Inferior parietal cortex (tissue), 1 donor: ENCODE results near the gene RELT.
A peak's percentile ranks its signal among the peaks of the same experiment; 100 is the strongest.

ENCODE experiments used
- DNase-seq: peaks from one replicate; pipeline ENCODE4 v3.0.0-alpha.2; 2016; ENCODE audit errors: extremely low spot score

RELT gene

GRCh38 chr11:73404048-73404447 lies 27.8 kb downstream of the RELT start:
- peak; percentile 75 for DNase-seq

GRCh38 chr11:73404506-73405145 lies 28.4 kb downstream of the RELT start:
- no peak for DNase-seq

GRCh38 chr11:73405146-73405510 lies 28.9 kb downstream of the RELT start:
- DNase-seq = no peak

GRCh38 chr11:73406131-73406530 lies 29.9 kb downstream of the RELT start:
- DNase-seq = no peak

- DNase-seq = no peak
Observed at GRCh38 chr11:73406619-73407018, 30.4 kb downstream of the RELT start.

GRCh38 chr11:73409431-73409830 lies 33.2 kb downstream of the RELT start:
- no peak for DNase-seq

- DNase-seq = no peak
Observed at GRCh38 chr11:73410627-73411026, 34.4 kb downstream of the RELT start.

- DNase-seq = no peak
Observed at GRCh38 chr11:73411031-73411430, 34.8 kb downstream of the RELT start.

- DNase-seq = peak; percentile 26
Observed at GRCh38 chr11:73412308-73412707, 36.1 kb downstream of the RELT start.

GRCh38 chr11:73413256-73413655 lies 37.1 kb downstream of the RELT start:
- DNase-seq = no peak

GRCh38 chr11:73414977-73415651 lies 38.9 kb downstream of the RELT start:
- DNase-seq = peak; percentile 78

GRCh38 chr11:73415854-73416615 lies 39.8 kb downstream of the RELT start:
- DNase-seq = no peak

GRCh38 chr11:73416786-73417185 lies 40.6 kb downstream of the RELT start:
- no peak for DNase-seq

GRCh38 chr11:73420136-73420535 lies 43.9 kb downstream of the RELT start:
- no peak for DNase-seq

- no peak for DNase-seq
Observed at GRCh38 chr11:73422886-73423285, 46.7 kb downstream of the RELT start.

GRCh38 chr11:73423506-73423905 lies 47.3 kb downstream of the RELT start:
- no peak for DNase-seq

- no peak for DNase-seq
Observed at GRCh38 chr11:73425108-73425507, 48.9 kb downstream of the RELT start.

GRCh38 chr11:73426219-73426850 lies 50.1 kb downstream of the RELT start:
- no peak for DNase-seq

GRCh38 chr11:73428227-73428626 lies 52.0 kb downstream of the RELT start:
- DNase-seq = no peak

GRCh38 chr11:73428699-73429098 lies 52.5 kb downstream of the RELT start:
- no peak for DNase-seq

- no peak for DNase-seq
Observed at GRCh38 chr11:73429121-73429750, 53.0 kb downstream of the RELT start.

GRCh38 chr11:73430326-73430725 lies 54.1 kb downstream of the RELT start:
- DNase-seq = no peak
